GM12874 (cell line): ENCODE measurements around the gene GCA.

Source experiments
- TF ChIP-seq, protein P1 (sequence below): IDR thresholded peaks from 2 replicates; pipeline ENCODE4 v1.5.1; 2011; ENCODE audit warnings: low read depth, mild to moderate bottlenecking, control low read depth, low read length, moderate library complexity; ENCODE audit not compliant: insufficient read depth

GCA gene

DNA sequence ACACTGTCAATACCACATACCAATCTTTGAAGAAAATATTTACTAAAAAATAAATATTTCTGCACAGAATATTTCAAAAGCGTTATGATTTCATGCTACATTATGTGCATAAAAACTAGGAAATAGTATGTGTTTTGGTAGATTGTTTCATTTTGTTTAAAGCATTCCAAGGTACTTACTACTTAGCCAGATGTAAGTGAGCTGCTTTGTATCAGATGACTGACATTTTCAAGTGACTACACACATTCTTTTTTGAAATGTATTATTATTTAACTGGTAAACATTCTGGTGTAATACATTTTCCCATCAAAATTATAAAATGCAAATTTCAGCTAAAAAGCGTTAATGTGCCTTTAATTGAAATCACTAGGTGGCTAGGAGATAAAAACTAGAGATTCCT, 21.5 kb downstream of the GCA start:
- TF ChIP-seq, protein P1, sequence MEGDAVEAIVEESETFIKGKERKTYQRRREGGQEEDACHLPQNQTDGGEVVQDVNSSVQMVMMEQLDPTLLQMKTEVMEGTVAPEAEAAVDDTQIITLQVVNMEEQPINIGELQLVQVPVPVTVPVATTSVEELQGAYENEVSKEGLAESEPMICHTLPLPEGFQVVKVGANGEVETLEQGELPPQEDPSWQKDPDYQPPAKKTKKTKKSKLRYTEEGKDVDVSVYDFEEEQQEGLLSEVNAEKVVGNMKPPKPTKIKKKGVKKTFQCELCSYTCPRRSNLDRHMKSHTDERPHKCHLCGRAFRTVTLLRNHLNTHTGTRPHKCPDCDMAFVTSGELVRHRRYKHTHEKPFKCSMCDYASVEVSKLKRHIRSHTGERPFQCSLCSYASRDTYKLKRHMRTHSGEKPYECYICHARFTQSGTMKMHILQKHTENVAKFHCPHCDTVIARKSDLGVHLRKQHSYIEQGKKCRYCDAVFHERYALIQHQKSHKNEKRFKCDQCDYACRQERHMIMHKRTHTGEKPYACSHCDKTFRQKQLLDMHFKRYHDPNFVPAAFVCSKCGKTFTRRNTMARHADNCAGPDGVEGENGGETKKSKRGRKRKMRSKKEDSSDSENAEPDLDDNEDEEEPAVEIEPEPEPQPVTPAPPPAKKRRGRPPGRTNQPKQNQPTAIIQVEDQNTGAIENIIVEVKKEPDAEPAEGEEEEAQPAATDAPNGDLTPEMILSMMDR: no peak

DNA sequence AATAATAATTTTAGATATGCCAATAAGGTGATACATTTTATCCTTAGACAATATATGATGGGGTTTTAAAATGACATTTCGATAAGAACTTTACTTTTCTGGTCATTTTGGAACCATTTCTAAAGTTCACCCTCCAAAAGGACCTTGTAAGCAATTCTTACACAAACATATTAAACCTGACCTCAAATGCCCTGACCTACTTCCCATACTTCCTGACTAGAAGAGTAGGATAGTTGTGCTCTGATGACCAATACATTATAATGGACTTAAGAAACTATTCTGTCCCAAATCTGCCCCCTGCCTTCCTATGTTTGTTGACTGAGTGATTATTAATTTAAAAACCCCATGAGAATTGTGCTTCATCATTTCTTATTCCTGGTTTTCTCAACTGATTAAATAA, 24.6 kb downstream of the GCA start:
- TF ChIP-seq, protein P1: no peak

DNA sequence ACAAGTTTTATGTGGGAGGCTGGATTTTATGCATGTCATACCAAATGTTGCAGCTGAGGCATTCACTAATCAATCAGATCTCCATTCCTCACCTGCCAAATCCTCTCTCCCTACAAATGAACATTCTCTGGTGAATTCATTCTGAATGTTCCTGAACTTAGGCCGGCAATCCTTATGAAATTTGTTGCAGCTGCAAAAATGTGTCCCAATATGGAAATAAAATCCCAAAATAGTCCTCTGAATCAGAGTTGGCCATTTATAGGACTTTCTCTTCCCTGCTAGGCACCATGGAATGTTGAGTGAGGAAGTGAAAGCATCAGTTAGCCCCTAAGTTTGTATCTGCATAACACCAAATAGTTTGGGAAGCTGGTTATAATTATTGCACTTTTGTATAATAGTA, 25.6 kb downstream of the GCA start:
- TF ChIP-seq, protein P1: no peak

DNA sequence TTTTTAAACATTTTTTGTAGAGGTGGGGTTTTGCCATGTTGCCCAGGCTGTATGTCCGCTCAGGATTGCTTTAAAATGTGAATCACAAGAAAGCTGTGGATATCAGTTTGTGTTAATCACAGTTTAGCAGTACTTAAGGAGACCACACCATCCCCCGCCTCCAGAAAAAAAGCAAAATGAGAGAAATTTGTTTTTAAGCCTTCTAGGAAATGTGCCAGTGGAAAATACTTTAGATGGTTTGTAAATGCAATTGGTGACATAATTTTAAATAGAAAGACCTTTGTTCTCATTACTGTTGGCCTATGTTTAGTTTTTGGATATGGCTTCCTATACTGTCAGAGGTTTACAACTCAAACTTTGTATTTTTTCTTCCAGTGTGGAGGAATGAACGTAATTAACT, 27.0 kb downstream of the GCA start:
- TF ChIP-seq, protein P1: no peak

DNA sequence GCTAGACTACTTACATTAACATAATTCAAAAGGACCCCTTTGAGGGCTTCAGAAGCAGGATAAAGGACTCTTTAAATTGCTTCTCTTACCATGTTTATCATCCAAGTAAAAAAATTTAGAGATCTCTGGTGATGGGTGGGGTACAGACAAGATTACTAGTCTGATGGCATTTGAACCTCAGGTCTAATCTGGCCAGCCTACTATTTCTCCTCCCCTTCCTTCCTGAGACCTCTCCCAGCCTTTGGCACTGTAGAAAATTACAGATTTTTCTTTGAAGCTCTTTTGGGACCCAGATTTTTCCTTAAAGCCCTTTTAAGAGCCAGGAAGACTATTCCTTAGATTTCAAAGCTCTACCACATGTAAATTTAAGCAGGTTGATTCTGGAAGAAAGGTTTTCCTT, 28.9 kb downstream of the GCA start:
- TF ChIP-seq, protein P1: no peak

DNA sequence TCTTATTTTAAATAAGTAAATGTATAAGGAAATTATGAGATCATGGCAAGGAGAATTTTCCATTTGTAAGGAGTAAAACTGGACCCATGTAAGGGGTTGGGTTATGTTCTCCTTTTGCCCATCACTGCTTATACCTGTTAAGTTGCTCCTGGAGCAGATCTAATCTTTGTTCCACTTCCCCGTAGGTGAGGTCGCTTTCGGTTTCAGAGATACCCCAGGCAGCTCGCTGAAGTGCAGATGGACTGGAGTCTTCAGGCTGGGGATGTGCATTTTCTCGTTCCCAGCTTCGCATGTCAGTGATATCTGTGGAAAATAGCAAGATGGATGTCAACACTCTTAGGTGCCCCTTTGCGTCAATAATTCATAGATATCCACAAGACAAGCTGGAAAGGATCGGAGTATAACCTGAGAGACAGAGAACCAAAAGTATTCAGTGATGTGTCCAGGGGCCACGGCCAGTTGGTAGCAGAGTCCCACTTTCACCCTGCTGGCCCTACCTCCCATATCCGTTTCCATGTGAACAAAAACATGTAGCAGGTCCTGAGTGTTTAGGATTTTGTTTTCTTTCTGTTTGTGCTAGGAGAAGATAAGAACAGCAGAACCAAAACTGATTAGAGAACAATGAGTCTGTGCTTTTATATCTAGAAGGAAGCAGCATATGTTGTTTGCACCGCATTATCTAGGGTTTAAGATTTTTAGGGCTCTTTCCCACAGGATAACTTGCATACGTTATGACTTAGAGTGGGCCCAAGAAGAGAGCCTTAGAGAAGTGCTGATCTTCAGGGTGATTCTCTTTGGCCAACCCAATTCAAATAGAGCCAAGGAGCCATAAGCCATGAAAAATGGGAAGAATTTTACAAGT, 36.0 kb downstream of the GCA start:
- TF ChIP-seq, protein P1: no peak

DNA sequence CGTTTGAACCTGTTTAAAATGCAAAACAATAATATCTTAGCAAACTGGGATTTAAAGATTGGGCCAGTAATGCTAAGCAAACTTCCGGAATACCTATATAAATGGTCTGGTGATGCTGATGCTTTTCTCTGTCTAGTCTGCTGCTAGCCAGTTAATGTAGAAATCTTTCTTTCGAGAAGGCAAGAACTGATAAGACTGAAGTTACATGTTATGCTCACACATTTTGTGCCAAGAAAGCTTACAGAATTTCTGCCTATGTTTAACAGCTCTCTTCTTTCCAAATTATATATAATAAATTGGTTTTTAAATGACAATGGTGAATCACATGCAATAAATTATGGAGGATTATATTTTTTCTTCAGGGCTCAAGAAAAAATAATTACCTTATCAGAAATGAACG, 37.9 kb downstream of the GCA start:
- TF ChIP-seq, protein P1: no peak
